NCI-H1105 treated with DMSO at 0.1 percent for 48 hours (cell line): ENCODE results near the gene FCHSD2.
"Not testable (repeated sequence)": the region's sequence is repeated elsewhere in the genome, so short reads cannot be mapped to it uniquely, and the experiment has no call there.

Source experiments
- DNase-seq: peaks from one replicate; lab custom pipeline; 2025; lab: John Stamatoyannopoulos, UW

The FCHSD2 gene

GRCh38 chr11:73151416-73151815 lies 9.3 kb upstream of the FCHSD2 start:
- DNase-seq = no peak

DNA sequence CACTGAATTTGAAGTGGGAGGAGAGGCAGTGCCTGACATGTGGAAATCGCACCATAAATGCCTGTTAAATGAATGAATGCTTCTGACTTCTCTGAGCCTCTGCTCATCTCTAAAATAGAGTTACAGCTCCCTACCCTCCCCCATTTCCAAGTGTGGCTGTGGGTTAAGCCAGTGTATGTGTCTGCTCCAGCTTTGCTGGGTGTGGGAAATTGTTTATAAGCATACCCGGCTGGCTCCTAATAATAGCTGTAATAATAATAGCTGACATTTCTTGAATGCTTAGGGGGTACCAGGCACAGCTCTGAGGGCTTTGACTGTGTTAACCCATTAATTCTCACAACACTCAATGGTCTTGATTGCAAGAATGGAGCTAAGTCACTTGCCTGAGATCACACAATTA lies 7.0 kb upstream of the FCHSD2 start:
- DNase-seq = no peak

GRCh38 chr11:73147771-73148681 lies 5.9 kb upstream of the FCHSD2 start:
- no peak for DNase-seq

DNA sequence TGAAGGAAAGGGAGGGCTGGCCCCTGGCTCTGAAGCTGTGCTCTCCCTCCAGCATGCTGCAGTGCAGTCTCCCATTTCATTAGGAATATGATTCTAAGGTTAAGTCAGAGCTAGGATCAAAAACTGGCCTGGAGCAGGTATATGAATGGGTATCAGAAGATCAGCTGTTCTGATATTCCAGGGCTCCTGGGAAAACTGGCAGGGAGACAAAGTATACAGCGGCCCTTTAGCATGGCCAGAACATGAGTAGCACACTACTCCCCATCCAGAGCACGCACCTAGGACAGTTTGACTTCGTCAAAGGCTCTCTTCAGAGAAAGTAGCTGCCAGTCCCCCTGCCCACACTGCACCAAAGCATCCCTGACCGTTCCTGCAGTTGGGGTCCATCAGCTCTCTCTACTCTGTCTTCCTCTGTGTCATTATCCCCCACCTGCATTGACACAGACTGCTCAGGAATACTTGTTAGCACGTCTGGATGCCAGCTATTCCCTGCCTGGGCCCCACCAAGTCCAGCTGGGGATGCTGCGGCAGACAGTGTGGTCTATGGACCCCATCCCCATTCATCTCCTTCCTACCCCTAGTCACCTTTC lies 4.0 kb upstream of the FCHSD2 start:
- no peak for DNase-seq

DNA sequence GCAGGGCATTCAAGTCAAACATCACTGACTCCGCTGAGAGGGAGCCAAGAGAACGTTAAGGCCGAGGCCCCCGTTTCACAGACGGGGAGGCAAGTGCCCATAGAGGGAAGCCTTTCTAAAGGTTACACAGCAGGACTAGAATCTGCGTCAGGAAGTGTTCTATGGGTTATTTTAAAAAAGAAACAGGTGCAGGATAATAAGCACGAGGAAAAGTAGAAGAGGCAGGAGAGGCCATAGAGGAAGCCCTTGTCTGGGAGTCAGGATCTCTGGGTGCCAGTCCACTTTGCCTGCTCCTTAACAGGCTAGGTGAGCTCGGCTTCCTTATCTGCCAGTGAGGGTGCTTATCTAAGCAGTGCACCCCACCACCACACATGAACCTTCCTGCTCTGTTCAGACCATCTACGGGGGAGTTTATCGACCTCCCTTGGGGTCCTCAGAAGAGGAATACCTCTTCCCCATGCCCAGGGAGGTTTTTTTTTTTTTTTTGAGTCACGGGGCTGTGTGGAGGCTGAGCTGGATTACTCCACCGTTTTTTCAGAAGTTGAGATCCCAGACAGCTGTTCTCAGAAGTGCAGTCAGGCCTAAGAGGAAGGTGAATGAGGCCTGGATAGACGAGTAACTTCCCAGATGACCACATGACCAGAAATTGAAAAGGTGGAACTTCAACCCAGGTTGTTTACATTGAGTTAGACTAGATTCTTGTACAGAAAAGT lies 1.2 kb upstream of the FCHSD2 start:
- no peak for DNase-seq

GRCh38 chr11:73141309-73142127 lies 600 bp downstream of the FCHSD2 start:
- DNase-seq = peak; percentile 59

GRCh38 chr11:73141031-73141308 lies 1.1 kb downstream of the FCHSD2 start:
- DNase-seq = no peak

GRCh38 chr11:73140213-73141030 lies 1.7 kb downstream of the FCHSD2 start:
- DNase-seq = peak; percentile 20

- no peak for DNase-seq
Measured at GRCh38 chr11:73139476-73140198, 2.5 kb downstream of the FCHSD2 start.

DNA sequence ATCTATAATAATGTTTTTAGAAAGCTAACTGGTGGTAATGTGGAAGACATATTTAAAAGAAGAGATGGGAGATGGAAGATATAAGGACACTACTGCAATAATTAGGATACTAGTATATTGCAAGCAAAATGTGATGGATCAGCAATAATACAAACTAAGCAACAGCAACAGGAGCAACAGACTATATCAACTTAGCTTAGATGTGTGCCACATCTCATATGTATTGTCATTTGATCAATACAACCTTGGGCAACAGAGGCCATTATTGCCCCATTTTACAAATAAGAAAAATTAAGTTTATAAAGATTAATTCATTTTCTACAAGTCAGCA lies 4.2 kb downstream of the FCHSD2 start:
- DNase-seq = no peak

GRCh38 chr11:73137262-73137943 lies 4.7 kb downstream of the FCHSD2 start:
- DNase-seq = no peak

DNA sequence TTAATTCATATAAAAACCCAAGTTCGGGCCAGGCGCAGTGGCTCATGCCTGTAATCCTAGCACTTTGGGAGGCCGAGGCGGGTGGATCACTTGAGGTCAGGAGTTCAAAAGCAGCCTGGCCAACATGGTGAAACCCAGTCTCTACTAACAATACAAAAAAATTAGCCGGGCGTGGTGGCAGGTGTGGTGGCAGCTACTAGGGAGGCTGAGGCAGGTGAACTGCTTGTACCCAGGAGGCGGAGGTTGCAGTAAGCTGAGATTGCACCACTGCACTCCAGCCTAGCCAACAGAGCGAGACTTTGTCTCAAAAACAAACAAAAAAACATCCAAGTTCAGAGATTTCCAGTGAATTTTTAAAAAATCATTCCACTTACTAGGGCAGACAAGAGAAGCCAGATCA lies 5.4 kb downstream of the FCHSD2 start:
- DNase-seq = not testable (repeated sequence)

- no peak for DNase-seq
Measured at GRCh38 chr11:73135346-73136284, 6.5 kb downstream of the FCHSD2 start.

DNA sequence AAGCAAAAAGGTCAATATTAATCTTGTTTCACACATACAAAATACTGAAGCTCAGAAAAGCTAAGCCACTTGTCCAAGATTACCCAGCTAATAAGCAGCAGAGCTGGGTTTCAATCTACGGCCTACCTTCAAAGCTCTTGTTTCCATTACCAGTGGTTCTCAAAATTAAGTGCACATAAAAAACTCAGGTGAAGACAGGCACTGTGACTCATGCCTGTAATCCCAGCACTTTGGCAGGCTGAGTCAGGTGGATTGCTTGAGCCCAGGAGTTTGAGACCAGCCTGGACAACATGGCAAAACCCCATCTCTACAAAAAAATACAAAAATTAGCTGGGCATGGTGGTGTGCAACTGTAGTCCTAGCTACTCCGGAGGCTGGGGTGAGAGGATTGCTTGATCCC lies 9.8 kb downstream of the FCHSD2 start:
- DNase-seq = not testable (repeated sequence)

DNA sequence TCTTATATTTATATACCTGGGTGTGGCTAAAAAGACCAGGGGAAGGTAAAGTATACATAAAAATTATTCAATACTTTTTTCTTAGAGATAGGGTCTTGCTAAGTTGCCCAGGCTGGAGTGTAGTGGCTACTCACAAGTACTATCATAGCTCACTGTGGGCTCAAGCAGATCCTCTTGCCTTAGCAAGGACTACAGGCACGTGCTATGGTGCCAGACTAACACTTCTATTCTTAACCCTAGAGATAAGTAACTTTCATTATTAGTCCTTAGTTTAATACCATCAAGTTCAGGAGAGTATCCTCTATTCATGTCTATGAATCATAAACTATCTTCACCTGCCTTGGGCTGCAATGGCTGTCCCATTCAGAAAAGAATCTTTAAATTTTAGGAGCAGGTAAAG lies 11.9 kb downstream of the FCHSD2 start:
- DNase-seq = no peak

GRCh38 chr11:73129198-73129597 lies 12.9 kb downstream of the FCHSD2 start:
- no peak for DNase-seq

DNA sequence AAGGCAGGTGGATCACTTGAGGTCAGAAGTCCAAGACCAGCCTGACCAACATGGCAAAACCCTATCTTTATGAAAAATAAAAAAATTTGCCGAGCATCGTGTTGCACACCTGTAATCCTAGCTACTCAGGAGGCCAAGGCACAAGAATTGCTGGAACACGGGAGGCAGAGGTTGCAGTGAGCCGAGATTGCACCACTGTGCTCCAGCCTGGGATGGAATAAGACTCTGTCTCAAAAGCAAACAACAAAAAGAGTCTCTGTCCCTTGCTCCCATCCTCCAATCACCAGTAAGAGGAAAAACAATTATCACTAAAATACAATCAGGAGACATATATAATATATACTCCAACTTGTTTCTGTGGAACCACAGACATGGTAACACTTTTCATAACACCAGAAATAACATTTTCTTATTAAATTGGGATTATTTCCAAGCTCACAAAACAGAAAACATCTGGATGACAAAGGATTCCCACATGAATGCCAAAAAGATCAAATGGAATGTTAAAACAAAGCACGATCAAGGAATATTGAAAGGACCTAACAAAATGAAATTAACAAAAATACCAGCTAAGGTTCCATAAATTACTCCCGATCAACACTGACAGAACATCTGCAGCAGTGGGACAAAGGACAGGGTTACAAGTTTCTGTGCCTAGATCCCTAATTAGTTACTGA lies 15.2 kb downstream of the FCHSD2 start:
- no peak for DNase-seq

DNA sequence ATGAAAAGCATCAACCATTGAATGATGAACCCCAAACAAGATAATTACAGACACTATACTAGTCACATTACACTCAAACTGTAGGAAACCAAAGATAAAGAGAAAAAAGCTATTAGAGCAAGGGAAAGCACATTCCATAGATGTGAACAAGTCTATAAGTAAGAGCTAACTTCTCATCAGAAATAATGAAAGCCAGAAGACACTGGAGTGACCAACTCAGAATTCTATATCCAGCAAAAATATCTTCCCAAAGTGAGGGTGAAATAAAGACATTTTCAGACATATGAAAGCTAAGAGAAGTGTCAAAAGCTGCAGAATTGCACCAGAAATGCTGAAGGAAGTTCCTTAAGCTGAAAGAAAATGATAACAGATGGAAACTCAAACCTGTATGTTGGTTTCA lies 17.3 kb downstream of the FCHSD2 start:
- no peak for DNase-seq

GRCh38 chr11:73123892-73124291 lies 18.2 kb downstream of the FCHSD2 start:
- DNase-seq = not testable (repeated sequence)
